HG02588 (cell line): ENCODE data around the gene METTL16.
"Not testable (repeated sequence)": the region's sequence is repeated elsewhere in the genome, so short reads cannot be mapped to it uniquely, and the experiment has no call there.

Experiments
- ATAC-seq: cut with Tn5 transposase; IDR thresholded peaks from one replicate; pipeline ENCODE4 v1.9.1; 2021; ENCODE audit warnings: mild to moderate bottlenecking, moderate library complexity; ENCODE audit not compliant: unreplicated experiment

The METTL16 gene

GRCh38 chr17:2453325-2453724 is 58.4 kb downstream of the METTL16 start:
- no peak for ATAC-seq

DNA sequence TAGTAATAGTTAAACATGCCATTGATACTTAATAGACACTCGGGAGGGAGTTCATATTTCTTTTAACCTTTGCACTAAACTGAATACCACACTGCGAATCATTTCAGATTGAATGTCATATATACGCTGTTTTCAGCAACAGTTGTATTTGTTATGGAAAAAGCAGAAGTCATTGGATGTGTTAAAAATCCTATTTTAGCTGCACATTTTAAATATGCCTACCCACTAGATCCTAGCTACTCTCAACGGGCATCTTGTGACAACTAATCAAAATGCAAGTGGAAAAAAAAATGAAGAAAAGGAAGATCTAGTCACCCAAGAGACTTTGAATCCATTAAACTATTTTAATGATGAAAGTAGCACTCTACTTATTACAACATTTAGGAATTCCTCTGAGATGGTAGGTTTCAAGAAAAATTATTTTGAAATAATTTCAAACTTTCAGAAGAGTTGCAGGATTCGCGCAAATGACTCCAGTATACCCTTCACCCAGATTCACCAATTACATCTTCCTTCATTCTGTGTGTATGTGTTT is 59.4 kb downstream of the METTL16 start:
- ATAC-seq, result no peak

- ATAC-seq, result no peak
These were observed 61.6 kb downstream of the METTL16 start for GRCh38 chr17:2450016-2450650.

- no peak for ATAC-seq
These were observed 62.2 kb downstream of the METTL16 start for GRCh38 chr17:2449486-2449885.

- not testable (repeated sequence) for ATAC-seq
These were observed 64.2 kb downstream of the METTL16 start for GRCh38 chr17:2447479-2447878.

GRCh38 chr17:2445638-2446037 is 66.0 kb downstream of the METTL16 start:
- ATAC-seq, result no peak

DNA sequence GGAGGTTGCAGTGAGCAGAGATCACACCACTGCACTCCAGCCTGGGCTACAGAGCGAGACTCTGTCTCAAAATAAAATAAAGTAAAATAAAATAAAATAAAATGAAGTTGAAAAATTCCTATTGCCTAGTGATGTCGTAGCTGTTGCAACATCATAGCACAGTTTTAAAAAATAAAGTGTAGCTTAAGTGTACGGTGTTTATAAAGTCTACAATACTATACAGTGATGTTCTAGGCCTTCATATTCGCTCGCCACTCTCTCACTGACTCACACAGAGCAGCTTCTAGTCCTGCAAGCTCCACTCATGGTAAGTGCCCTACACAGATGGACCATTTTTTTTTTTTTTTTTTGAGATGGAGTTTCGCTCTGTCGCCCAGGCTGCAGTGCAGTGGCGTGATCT is 67.3 kb downstream of the METTL16 start:
- ATAC-seq, result no peak

DNA sequence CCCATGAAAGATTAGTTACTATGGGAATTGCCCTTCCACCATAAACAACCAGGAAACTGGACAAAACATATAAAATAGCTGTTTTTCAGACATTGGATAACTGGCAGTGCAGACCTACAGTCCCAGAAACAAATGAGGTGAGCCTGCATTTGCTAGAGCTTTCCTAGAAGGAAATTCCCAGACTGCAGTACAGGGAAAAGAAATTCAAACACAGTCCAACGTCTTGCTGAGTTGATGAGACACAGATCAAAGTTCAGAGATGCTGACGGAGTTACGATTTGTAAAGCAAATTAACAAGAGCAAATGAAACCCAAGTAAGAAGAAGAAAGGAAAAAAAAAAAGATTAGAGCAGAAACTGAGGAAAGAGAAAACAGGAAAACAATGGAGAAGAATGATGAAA is 69.5 kb downstream of the METTL16 start:
- no peak for ATAC-seq

GRCh38 chr17:2440930-2441329 is 70.8 kb downstream of the METTL16 start:
- ATAC-seq, result no peak

DNA sequence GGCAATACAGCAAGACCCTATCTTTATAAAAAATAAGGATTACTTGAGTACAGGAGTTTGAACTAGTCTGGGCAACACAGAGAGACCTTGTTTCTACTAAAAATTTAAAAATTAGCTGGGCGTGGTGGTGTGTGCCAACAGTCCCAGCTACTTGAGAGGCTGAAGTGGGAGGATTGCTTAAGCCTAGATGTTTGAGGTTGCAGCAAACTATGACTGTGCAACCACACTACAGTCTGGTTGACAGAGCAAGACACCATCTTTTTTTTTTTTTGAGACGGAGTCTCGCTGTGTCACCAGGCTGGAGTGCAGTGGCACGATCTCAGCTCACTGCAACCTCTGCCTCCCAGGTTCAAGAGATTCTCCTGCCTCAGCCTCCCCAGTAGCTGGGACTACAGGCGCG is 71.7 kb downstream of the METTL16 start:
- not testable (repeated sequence) for ATAC-seq

- no peak for ATAC-seq
These were observed 72.9 kb downstream of the METTL16 start for GRCh38 chr17:2438823-2439222.

DNA sequence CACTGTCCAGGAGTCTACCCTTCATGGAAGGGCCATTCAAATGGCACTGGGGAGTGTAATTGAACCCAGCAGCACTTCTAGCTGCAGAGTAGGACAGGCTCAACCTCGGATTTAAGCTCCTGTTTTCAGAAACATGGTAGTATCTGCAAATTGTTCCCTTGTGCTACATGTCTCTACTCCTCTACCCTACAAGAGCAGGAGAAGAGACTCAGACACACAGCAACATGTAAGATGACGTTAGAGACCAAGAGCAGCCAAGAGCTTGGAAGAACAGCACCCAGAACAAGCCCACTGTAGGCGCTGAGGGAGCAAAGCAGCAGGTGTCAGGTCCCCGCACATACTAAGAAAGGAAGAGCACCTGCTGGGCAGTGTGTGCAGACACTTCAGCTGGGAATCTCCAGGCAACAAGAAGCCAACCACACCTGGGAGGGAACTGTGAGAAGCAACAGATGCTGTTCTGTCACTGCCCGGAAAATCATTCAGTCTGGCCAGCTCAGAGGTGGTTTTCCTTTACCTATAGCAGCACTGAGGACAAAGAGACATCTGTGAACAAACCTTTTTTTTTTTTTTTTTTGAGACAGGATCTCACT is 75.3 kb downstream of the METTL16 start:
- ATAC-seq, result no peak

DNA sequence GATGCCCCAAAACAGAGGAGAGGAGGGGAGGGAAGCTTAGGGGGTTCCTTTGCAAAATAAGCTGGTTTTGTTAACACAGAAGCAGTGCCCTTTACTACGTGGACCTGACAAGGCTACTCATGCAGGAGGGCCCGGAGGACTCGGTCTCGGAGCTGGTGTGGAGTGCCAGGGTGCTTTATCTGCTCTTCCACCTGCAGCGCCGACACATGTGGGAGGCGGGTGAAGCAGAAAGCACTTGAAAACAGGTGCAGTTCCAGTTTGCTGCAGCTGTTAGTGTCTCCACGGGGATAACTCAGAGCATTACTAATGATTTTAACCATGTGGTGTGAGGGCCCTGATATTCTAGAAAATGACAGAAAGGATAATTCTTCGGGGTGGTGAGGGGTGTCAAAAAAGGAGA is 75.8 kb downstream of the METTL16 start:
- no peak for ATAC-seq

GRCh38 chr17:2435181-2435741 is 76.4 kb downstream of the METTL16 start:
- no peak for ATAC-seq

DNA sequence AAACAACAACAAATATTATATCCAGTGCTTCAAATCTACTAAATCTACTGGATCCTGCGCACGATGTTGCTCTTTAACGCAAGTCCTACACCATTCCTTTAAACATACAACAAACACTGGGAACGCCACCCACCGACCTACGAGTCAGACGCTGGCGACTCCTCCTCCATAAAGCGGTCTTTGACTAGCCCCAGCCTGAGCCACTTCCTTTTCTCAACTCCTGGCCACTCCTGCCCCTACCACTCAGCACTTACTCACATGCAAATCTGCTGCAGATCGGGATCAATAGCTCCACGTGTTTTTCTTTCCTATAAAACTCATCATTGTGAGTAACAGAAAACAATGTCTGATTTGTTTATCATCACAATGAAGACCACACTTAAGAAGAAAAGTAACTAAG is 78.0 kb downstream of the METTL16 start:
- ATAC-seq, result no peak

GRCh38 chr17:2427910-2428309 is 83.8 kb downstream of the METTL16 start:
- no peak for ATAC-seq

- ATAC-seq, result no peak
These were observed 84.5 kb downstream of the METTL16 start for GRCh38 chr17:2427215-2427614.

DNA sequence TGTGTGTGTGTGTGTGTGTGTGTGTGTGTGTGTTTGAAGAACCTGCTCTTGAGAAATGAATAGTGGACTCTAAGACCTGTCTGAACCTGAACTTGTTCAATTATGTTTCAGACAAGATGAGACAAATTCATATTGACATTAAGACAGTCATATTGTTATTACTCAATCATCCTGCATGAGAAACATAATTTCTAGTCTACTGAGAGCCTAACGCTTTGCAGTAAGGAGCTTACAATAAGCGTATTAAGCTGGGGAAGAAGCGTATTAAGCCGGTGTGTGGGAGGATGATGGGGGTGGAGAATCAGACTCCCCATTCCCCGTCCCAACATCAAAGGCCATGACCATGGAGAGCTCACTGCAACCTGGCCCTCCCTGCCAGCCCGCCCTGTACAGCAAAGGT is 88.4 kb downstream of the METTL16 start:
- ATAC-seq, result no peak

DNA sequence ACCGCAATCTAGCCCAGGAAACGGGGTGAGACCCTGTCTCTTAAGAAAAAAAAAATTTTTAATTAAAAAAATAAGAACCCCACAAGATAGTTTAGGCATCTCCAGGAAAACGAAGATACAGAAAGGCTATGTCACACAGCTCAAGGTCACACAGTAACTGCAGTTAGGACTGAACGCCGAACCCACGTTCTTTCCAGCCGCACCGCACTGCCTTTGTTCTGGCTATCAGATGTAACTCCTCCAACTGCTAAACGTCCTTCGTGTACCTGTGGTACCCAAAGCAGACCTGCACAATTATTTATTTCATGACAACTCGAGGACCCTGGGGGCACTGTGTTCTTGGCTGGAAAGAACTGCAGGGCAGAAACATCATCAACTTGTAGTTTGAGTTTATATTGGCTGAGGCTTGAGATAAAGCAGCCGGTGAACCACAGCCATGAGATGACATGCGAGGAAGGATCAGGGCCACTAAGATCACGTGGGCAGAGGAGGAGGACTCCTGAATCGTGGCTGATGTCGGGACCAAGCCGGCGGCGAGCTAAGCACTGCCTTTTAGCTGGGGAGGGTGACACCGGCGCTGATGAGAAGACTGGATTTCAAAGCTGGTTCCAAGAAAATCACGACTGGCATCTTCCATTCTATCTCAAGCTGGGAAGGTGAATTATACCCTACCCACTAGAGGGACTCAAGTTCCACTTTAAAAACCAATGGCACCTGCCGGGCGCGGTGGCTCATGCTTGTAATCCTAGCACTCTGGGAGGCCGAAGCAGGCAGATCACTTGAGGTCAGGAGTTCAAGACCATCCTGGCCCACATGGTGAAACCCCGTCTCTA is 90.2 kb downstream of the METTL16 start:
- no peak for ATAC-seq

GRCh38 chr17:2420176-2420575 is 91.5 kb downstream of the METTL16 start:
- ATAC-seq, result no peak

GRCh38 chr17:2419486-2419885 is 92.2 kb downstream of the METTL16 start:
- ATAC-seq, result no peak

- no peak for ATAC-seq
These were observed 93.1 kb downstream of the METTL16 start for GRCh38 chr17:2418572-2418971.
